ENCODE data around the gene ZNF467.

The ZNF467 gene

DNA sequence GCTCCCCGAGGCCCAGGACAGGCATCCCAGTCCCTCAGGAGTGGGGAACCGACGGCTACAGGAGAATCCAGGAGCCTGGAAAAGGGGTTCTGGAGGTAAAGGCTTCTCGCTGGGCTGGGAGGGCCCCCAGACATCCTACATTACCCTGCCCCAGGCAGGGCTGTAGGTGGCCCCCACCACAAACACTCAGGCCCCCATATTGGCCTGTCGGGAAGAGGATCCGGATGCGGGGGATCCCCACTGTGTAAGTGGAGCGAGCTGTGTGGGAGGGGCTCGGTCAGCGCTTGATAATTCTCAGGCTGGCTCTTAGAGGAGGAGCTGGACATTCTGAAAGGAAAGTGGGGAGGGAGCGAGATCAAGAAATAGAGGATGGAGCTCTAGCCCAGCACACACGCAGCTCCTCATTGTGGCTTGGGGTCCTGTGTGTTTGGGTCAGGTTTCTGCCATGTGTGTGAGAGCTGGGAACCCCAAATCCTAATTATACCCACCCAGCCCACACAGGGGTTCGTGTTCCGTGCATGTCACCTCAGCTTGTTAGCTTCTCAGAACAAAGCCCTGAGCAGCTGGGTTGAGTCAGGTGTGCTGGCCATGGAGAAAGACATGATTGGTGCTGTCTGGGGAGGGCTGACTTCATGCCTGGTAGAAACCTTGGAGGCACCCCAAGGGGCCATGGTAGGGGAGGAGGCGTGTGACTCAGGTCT is 49.4 kb downstream of the ZNF467 start:
- no peak for DNase-seq

DNA sequence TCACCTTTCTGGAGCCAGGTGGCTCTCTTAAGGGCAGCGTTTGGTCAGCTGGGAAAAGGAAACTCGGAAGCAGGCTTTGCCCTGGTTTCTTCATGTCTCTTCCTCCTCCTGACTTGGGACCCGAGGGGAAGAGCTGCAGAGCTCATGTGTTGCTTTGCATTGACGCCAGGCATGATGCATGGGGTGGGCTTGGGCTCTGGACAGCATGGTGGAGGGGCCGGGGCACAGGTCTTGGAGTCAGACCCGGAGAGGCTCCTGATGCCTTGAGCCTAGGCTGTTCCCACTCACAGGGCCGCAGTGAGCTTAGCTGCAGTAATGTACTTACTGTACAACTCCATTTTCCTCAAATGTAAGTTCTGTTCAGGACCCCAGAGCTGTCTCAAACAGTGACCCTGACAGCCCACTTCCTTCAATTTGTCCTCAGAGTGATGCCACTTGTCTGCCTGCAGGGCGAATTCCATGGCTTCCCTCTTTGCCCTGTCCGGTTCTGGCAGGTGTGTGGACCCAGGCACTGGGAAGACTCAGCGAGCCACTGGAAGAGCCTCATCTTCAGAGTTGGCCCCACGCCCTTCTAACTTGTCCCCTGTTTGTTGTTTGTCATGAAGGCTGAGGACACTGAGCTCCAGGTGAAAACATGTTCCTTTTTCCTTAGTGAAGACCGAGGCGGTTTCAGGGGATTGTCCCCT is 50.2 kb downstream of the ZNF467 start:
- no peak for DNase-seq

DNA sequence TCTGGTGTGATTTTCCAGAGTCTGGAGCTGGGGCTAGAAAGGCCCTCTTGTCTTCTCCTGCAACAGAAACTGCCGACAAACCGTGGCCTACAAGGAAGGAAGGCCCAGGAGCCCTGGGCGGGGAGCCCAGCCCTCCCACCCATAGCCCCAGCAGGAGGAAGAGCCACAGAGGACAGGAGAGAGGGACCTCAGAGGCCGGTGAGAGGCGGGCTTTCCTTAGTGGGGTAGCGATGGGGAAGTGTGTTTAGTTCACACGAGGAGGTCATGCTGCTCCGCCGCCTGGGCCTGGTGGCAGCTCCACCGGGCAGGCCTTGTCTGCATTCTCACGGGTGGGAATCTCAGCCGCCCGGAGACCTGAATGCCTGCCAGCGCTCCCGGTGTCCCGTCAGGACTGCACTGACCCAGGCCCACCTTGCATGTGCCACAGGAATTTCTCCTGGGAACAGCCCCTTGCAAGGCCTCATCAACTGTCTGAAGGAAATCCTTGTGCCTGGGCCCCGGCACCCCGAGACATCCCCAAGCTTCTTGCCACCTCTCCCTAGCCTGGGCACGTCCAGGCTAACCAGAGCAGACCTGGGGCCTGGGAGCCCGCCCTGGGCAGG is 50.9 kb downstream of the ZNF467 start:
- DNase-seq, result no peak

DNA sequence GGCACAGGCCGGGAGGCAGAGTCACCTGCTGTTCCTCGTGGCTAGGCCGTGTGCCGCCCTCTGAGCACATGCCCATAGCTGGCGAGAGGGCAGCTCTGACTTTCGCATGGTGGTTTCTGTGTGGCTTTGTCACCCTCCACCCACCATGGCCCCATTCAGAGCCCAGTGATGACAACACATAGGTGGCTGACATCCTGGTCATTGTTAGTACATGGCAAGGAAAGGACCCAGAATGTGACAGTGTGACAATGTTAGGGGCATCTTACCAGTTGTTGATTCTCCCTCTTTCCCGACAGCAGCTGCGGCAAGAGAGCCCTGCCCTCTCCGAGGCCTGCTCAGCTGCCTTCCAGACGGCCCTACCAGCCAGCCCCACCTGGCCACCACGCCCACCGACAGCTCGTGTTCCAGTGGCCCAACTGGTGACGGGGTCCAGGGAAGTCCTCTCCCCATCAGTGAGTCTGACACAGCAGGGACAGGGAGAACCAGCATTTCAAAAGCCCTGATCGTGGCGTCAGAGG is 52.2 kb downstream of the ZNF467 start:
- DNase-seq, result no peak

DNA sequence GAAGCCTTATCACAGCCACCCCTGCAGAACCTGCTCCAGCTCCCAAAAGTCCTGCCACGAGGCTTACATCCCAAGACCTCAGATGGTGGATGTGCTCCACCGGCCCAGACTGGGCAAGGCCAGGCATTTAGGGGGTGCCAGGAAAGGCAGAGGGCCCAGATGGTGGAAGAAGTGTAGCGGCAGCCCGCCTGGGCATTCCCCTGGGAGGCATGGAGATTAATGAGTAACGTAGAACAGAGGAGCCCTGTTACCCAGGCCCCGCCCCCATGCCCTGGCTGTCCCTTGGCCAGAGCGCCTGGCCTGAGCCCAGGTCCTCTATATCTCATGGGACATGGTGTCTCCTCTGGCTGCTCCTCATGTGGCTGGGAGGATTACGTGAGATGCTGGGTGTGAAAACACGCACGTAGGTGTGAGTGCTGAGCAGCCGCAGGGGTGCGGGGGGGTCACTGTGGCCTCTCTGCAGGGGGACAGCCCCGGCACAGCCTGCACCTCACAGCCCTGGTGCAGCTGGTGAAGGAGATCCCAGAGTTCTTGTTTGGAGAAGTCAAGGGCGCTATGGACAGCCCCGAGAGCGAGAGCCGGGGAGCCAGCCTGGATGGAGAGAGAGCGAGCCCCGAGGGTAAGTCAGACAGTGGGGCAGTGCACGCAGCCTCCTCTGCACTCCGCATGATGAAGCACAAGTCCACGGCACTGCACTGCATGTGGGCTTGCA is 52.9 kb downstream of the ZNF467 start:
- DNase-seq, result no peak

DNA sequence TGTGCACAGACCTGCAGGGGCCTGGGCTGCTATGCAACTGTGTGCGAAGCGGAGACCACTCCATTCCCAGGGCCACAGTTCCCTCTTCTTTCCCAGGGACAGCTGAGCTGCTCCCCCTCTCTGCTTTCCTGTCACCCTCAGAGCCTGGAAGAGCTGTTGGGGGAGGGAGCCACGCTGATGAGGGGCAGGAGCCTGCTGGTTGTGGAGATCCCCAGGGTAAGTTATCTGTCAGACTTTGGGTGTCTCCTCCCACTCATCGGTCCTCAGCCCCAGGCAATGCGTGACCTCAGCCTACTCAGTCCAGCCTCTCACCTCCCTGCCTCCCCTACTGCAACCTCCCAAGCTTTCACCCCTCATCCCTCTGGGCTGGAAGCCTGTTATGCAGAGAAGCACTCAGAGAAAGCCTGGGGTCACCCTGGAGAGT is 53.5 kb downstream of the ZNF467 start:
- no peak for DNase-seq

DNA sequence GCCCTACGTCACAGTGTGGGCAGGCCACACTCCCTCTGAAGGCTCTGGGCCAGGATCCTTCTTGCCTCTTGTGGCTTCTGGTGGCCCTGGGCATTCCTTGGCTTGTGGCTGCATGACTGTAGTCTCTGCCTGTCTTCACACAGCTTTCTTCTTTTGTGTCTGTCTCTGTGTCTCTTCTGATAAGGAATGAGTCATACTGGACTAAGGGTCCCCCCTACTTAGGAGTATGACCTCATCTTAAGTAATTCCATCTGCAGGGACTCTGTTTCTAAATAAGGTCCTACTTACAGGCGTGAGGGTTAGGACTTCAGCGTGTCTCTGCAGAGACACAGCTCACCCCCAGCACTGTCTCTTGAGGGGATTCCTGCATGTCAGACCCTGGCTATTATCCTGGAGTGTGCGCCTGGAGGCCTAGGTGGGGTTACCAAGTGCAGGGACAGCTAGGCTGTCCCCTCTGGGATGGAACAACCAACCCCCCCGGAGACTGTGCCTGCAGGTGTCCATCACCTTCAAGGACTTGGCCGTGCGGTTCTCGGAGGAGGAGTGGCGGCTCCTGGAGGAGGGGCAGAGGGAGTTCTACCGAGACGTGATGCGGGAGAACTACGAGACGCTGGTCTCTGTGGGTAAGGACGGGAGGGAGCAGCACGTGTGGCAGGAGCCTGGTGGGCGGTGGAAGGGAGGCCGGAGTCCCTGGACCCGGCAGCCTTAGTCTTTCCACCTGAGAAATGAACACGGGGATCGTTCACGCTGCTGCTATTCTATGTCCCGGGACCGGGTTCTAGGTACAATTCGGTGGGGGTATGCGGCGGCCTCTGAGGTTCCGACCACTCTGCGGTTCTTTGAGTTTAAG is 54.1 kb downstream of the ZNF467 start:
- DNase-seq, result no peak

DNA sequence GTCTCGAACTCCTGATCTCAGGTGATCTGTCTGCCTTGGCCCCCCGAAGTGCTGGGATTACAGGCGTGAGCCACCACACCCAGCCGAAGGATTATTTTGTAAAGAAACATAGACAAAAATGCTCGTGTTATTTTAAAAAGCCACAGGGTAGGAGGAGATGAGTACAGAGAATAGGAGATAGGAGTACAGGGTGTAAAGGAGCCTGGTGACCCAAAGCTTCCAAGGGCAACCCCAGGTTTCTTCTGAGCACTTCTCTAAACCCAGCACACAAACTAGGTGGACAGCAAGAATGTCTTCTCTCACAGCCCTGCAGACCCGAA is 54.7 kb downstream of the ZNF467 start:
- DNase-seq, result no peak

DNA sequence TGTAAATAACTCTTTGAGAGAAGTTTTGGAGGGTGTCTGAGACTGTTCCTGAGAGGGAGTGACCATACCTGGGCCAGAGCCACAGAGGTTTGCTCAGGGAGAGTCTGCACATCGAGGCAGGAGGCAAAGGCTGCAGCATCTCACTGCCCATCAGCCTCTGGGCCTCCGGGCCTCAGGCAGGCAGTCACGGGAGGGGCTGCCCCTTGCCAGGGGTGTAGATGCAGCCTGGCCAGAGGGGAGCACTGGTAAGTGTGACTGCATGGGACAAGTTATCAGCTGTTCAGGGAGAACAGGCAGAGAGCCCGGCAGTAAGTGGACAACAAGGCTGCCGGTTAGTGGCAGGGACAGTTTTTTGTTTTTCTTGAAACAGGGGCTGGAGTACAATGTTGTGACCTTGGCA is 55.9 kb downstream of the ZNF467 start:
- no peak for DNase-seq

DNA sequence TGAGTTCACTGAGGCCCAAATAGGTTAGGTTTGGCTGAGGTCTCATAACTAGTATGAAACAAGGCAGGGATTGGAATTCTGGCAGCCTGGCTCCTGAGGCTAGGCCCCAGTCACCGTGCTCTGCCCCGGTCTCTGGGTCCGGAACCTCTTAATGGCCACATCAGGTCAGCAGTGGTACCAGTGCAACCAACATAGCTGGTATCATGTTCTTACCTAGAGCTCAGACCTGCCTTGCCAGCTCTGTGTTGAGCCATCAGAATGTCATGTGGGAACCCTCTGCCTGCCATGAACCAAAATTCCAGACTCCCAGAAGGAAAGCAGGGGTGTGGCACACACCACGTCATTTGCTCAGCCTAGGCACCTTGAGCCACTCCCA is 56.5 kb downstream of the ZNF467 start:
- no peak for DNase-seq

DNA sequence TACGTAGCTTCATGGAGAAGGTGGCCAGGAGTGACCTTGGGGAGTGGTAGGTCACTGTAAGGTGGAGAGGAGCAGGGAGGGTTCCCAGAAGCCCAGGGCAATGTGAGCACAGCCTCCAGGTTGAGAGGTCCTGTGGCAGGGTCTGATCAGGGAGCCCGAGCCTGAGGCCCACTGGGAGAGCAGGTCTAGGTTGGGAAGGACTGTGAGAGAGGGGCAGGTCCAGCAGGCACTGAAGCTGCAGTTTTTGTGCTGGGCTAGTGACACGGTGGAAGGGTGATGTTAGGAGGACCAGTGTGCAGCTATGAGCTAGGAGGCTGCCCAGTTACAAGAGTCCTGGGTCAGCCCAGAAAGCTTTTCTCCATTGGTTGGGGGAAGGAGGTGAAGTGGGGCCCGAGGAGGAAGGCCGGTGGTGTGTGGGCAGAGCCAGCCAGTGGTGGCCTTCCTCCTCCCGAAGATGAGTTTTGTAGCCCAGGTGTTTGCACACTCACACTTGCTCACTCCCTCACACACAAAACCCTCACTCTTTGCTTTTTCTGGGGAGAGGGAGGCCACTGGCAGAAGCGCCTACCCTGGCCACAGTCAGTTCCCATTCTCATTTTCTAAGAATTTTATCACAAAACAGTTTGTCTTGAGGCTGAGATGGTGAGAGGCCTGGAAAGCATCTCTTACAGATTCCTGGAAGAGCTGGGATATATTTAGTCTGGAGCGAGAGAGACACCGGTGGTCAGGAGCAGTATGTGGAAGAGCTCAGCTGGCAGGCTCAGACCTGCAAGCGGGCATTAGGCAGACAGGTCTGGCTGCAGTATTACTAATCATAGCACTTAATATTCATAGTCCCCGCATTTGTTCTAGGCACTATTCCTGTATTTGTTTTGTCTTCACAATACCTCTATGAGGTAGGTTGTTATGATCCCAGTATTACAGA is 57.1 kb downstream of the ZNF467 start:
- no peak for DNase-seq

DNA sequence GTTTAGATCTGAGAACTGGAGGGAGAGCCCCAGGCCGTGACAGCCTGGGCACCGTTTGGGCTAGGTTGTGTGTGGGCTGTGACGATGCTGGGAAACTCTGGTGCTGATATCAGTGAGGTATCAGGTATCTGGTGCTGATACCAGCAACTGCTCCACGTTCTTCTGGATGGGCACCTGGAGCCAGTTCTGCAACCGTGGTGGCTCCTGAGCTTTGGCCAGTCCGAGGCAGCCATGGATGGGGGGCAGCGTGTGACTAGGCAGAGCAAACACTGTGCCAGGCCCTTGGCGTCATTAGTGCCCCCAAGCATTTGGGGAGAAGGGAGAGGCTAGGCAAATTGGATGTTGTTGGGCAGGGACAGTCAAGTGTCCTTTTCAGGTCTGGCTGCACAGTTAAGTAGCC is 57.9 kb downstream of the ZNF467 start:
- DNase-seq, result no peak

DNA sequence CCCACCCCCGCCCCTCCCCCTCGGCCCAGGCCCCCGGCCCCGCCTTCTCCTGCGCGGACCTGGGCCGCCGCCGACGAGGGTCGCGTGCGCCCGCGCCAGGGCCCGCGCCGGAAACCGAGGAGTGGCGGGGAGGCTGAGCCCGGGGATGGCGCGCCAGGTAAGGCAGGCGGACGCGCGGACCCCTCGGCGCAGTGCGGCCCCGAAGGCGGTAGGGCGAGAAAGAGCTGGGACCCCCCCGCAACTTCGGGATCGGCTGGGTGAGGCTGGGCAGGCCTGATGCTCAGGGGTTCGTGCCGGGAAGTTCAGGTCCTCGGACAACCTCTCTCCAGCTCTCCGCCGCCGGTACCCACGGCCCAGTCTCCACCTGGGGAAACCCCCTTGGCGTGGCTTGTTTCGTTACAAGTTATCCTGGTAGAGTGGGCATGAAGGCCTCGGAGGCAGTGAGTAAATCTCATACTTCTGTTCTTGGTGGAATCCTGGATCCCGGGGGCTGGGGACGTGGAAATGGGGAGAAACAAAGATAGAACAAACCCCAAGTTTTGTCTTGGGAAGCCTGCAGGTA is 58.4 kb downstream of the ZNF467 start:
- no peak for DNase-seq

Measured in AML-193 (cell line).